HG03108 (cell line): ENCODE measurements around the gene WWOX.

ENCODE experiments used
- ATAC-seq: cut with Tn5 transposase; IDR thresholded peaks from one replicate; pipeline ENCODE4 v1.9.1; 2021; ENCODE audit warnings: moderate library complexity; ENCODE audit not compliant: unreplicated experiment

WWOX gene

GRCh38 chr16:78780808-78781207 is 681.4 kb downstream of the WWOX start:
- ATAC-seq = no peak

DNA sequence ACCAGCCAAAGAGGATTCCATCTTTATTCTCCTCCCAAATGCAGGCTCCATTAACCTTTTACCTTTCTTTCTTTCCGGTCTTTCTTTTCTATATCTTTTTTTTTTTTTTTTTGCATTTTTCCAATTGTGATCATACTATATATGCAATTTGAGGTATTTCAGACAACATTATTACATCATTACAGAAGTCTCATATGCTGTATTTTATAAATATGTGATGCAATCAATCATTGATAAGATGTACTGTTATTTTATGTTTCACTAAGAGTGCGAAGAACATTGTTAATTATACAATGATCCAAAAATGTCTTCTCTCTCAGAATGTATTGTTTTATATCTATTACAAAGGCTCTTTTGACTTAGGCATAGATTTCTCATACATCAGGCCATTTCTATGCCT is 683.1 kb downstream of the WWOX start:
- ATAC-seq = no peak

- no peak for ATAC-seq
These were observed 684.2 kb downstream of the WWOX start for GRCh38 chr16:78783570-78784079.

DNA sequence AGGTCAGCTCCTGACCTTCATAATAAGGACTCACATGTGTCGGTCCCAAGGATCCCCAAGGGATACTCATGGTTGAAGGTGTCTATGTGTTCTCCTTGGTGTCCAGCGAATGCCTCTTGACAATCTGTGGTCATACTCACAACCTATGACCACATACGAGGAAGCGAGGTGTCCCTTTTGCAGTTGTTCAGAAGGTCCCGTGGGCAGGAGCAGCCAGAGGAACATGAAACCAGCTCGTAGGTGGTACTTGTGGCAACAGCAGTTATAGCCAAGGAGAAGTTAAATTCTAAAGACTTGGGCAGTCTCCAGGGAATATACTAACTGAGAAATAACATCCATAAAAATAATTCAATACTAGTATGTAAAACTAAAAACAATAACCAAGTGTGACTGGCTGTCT is 685.3 kb downstream of the WWOX start:
- no peak for ATAC-seq

- ATAC-seq = no peak
These were observed 685.8 kb downstream of the WWOX start for GRCh38 chr16:78785218-78785617.

DNA sequence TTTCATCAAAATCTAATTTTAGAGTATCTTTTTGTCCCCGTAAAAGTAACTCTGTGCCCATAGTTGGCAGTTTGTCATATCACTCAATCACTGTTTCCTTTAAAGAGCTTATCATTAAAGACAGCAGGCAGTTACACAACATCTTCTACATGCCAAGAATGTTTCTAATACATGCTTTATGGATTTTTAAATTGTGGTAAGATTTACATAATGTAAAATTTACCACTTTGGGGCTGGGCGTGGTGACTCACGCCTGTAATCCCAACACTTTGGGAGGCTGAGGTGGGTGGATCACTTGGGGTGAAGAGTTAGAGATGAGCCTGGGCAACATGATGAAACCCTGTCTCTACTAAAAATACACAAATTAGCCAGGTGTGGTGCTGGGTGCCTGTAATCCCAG is 687.2 kb downstream of the WWOX start:
- no peak for ATAC-seq

DNA sequence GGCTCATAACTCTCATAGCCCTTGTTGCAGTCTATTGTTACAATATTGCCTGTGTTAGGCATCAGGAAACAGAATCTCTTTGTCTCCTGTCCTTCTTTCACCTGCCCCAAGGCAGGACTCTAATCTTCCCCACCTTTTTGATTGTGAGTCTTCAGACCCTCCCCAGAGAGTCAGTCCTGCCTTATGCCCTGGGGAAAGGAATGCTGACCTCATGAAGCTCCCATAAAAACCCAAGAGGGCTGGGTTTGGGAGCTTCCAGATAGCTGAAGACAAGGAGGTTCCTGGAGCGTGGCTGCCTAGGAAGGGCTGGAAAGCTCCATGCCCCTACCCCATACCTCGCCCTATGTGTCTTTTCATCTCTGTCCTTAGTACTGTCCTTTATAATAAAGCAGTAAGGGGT is 688.8 kb downstream of the WWOX start:
- no peak for ATAC-seq

- no peak for ATAC-seq
These were observed 689.2 kb downstream of the WWOX start for GRCh38 chr16:78788696-78789095.

GRCh38 chr16:78789561-78789960 is 690.1 kb downstream of the WWOX start:
- ATAC-seq = no peak

- no peak for ATAC-seq
These were observed 691.6 kb downstream of the WWOX start for GRCh38 chr16:78791011-78791410.

DNA sequence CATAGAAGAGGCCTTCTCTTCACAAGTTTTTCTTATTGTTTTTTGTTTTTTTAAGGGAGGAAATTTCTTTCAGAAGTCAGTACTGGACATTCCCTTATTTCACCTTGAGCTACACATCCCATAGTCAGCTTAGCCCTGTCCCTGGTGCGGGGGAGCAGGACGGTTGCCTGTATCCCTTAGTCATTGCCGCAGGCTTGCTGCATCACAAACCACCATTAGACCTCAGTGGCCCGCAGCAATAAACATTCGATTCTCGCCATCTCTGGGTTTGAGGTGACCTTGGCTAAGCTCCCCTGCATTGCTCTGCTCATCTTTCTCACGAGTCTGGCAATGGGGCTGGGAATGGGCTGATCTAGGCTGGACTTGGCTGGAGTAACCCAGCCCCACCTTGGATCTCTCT is 692.5 kb downstream of the WWOX start:
- ATAC-seq = no peak

DNA sequence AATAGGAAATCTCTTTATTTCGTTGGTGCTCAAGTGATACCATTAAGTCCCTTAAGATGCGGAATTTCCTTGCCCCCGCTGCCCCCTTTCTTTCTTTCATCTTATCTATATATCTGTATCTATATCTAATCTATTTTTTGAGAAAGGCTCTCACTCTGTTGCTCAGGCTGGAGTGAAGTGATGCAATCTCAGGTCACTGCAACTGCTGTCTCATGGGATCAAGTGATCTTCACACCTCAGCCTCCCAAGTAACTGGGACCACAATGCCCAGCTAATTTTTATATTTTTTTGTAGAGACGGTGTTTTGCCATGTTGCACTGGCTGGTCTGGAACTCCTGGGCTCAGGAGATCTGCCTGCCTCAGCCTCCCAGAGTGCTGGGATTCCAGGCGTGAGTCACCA is 693.5 kb downstream of the WWOX start:
- no peak for ATAC-seq

DNA sequence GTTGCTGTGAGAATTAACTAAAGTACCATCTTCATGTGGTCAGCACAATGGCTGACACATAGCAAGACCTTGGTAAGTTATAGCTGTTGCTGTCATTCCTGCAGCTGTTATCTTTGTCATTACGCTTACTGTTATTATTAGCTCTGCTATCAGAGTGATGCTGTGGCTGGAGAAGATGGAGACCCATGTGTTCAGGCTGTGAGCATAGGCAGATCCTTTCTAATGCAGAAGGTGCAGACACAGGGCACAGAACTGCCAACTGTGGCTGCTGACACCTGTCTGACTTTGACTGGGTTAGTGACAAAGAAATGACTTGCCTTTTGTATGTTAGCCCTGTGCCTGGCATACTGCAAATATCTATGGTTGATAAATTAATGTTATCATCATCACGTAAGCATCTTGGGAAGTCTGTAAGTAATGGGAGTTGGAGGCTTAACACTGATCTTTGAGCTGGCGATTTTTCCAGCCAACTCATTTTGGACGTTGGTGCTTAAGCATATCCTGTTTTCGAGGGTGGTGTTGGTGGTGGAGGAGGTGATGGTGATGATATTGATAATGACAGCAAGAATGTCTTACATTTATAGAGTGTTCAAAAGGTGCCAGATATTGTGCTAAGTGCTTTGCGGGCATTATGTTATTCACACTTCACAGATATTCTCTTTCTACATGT is 695.3 kb downstream of the WWOX start:
- ATAC-seq = no peak

DNA sequence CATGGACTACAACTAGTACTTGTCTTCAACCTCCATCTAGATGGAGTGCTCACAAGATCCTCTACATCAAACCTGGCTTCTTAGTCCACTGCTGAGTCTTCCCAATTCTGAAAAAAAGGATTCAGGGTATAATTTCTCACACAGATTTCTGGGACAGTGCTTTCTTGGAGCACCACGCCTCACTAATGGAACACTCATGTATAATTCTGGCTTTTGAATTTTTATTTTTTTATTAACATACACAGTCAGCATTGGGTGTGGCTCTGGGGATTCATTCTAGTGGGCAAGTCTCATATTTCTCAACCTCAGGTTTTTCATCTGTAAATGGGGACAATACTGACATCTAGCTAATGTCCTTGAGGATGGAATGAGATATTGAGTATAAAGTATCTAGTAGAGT is 696.0 kb downstream of the WWOX start:
- no peak for ATAC-seq

DNA sequence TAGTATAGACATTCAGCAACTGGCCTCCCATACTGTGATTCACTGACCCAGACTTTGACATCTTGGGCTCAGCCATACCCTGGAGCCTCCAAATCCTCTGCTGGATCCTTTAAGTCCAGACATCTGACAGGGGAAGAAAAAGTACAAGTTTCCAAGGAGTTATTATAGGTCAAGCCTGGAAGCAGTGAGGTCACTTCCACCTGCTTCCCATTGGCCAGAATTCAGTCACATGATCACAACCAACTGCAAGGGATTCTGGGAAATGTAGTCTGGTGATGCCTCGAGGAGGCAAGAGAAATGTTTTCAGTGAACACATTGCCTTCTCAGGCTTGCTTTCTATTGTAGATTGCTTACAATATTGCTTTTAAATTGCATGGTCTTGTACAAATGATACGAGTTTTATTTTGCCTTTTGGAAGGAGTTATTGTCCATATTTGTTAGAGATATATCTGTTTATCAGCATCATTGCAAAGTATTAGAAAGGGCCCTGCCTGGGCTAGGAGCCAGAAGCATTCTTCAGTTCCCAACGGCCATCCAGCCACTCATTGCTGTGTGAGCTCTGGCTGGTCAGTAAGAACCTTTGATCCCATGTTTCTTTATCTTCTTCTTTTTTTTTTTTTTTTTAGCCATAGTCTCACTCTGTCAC is 696.9 kb downstream of the WWOX start:
- no peak for ATAC-seq

DNA sequence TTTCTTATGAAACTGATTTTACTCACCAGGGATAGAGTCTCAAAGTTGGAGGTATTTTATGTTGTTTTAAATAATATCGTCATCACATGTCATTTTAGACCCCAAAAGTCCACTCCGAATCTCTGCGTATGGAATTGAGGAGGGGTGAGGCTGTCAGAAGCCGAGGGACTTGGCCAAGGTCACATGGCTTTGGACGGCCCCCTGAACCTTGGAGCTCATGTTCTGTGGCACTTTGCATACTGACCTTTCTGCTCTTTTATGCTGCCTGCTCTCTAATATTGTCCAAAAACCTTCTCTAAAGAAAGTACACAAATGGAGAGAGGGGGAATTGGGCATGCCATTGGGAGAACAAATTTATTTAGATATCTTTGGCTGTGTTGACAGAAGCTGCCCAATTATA is 700.0 kb downstream of the WWOX start:
- no peak for ATAC-seq

DNA sequence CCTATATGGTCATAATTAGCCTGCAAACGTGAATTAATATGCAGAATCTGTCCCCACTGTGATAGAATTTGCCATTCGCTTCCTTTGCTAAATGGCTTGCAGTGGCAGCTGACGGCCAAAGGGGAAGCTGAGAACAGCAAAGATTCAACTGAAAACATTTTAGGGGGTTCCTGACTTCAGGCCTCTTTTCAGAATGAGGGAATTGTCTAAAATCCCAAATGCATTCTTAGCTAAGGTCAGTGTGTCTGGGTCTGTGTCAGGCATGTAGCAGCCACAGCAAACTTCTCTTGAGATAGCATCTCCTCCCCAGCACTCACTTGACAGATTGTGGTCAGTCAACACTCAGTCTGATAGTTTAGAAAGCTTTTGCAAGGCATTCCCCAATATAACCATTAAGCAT is 701.1 kb downstream of the WWOX start:
- no peak for ATAC-seq

DNA sequence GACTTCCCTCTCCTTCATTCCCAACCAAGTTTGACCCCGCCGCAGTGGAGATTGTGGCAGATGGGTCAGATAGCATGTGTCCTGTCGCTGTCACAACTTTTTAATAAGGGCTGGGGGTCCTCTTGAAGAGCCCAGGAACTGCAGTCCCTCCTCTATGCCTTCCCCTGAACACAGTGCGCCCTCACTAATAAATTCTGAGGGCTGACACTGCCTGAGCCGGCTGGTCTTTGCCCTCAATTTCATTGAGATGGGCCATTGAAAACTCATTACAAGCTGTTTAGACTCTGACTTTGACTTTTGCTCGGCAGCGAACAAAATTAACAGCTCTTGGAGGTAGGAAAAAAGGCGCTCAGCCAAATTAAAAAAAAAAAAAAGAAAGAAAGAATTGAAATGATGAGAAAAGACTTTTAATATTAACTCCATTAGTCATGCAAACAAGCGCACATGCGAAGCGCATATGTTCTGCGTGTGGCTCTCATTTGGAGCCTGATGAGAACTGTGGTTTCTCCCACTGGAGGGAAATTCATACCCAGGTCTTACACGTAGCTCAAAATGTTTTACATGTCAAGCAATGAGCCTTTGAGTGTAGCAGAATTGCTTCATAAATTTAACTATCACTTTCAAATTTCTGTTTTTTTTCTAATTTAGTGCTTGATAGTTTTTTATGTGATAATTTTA is 704.7 kb downstream of the WWOX start:
- no peak for ATAC-seq

GRCh38 chr16:78805556-78805955 is 706.1 kb downstream of the WWOX start:
- no peak for ATAC-seq

- no peak for ATAC-seq
These were observed 711.8 kb downstream of the WWOX start for GRCh38 chr16:78811247-78811646.

DNA sequence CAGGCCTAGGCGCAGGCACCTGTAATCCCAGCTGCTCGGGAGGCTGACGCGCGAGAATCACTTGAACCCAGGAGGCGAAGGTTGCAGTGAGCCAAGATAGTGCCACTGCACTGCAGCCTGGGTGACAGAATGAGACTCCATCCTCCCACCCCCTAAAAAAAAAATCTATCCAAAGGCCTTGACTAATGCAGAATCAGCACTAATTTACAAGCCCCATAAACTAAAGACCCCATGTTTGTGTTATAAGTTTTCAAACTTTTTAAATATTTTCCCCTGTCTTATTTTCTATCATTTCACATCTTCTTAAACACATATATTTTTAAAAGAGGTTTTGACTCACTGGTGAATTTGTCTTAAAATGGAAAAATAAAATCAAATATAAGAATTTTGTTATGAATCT is 713.1 kb downstream of the WWOX start:
- no peak for ATAC-seq

DNA sequence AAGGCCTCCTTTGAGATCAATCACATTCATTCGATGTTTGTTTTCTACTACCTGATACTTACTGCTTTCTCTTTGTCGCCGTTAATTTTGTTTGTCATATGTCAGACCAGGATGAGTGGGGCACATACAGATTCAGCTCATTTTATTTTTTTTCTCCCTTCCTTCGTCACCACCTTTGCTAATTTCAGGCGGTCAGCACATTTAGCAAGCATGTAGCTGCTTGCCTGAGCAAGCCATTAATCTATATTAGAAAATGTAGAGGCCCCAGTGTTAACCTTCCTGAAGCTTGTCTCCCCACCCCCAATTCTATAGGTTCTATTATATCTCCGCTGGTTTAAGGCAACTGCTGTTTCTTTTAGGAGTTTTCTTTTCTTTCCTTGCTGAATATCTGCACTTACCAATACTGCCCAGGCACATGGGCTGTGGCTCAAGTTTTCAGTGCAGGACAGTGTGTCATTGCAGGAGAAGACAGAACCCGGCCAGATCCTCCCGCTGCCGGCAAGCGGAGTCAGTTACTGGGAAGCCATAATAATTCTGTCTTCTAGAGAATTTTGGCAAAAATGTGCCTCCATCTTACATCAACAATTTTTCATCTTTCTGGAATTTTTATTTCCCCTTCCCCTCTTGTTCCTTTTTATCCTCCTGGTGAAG is 714.3 kb downstream of the WWOX start:
- no peak for ATAC-seq
